HG03469 (cell line): ENCODE data around the gene ANKRD55.
"Not testable (repeated sequence)": the region's sequence is repeated elsewhere in the genome, so short reads cannot be mapped to it uniquely, and the experiment has no call there.

Experiments used
- ATAC-seq: cut with Tn5 transposase; IDR thresholded peaks from one replicate; pipeline ENCODE4 v1.9.1; 2021; ENCODE audit warnings: mild to moderate bottlenecking, moderate library complexity, moderate number of reproducible peaks; ENCODE audit not compliant: unreplicated experiment

The ANKRD55 gene

GRCh38 chr5:56147106-56147505, 86.0 kb downstream of the ANKRD55 start:
- no peak for ATAC-seq

DNA sequence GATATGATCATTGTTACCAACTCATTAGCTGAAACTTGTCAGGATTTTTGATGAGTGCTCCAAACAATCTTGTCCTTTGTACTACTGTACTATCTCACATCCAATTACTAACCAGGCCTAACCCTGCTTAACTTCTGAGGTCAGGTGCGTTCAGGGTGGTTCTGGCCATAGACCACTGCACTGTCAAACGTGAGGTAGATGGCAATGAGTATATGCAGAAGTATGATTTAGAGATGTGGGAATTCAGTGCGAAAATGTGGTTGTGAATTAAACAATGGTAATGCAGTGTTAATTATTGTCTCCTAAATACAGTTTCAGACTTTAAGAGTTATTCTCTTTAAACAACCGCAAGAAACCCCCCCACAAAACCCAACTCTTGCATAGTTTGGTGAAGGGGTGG, 86.5 kb downstream of the ANKRD55 start:
- ATAC-seq = no peak

DNA sequence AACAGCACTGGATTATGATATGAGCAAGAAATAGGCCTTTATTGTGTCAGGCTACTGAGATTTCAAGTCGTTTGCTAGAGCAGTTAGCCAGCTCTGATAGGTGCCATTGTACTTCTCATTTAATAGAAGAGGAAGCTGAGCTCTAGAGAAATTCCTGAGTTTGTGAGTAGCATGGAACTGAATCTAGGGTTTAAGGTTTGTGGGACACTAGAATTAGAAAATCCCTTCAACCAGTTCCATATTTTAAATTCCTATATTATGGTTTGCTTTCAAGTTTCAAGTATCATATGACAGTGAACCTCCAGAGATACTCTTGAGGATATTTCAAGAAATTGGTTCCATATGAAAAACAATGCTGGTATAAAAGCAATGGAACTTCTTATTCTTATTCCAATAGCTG, 87.6 kb downstream of the ANKRD55 start:
- ATAC-seq = no peak

- no peak for ATAC-seq
Observed at GRCh38 chr5:56145106-56145505, 88.0 kb downstream of the ANKRD55 start.

- ATAC-seq = no peak
Observed at GRCh38 chr5:56144211-56144610, 88.9 kb downstream of the ANKRD55 start.

DNA sequence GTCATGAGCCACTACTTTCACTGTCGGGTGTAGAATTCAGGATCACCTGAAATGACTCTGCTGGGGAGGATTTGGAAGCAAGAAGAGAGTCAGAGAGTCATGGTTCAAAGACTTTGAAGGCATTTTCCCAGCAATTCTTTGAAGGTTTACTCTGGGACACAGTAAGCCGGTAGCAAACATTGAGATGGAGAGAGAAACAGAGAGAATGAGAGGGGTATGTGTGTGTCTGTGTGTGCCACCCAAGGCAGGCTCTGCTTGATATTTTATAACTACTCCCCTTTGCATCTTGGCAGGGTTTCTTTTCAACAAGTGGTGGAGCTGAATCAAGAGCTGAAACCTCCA, 89.8 kb downstream of the ANKRD55 start:
- no peak for ATAC-seq

GRCh38 chr5:56142614-56143372, 90.3 kb downstream of the ANKRD55 start:
- ATAC-seq = peak; percentile 66

GRCh38 chr5:56142233-56142613, 90.9 kb downstream of the ANKRD55 start:
- no peak for ATAC-seq

DNA sequence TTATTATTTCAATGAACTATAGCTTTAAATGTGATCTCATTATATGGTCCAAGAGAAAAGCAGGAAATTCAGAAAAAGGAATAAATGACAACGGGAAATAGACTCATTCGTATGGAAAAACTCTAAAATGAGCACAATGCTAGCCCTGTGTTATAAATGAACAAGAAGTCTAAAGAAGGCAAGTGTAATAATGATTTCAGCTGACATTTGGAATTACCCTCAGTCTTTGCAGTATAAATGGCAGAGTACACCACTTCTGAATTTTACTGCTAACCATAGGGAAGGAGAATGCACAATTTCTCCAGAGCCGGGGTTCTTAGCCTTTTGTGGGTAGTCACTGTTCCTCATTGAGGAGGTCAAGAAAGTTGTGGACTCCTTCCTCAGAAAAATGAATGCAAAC, 93.1 kb downstream of the ANKRD55 start:
- no peak for ATAC-seq

- no peak for ATAC-seq
Observed at GRCh38 chr5:56130664-56131063, 102.5 kb downstream of the ANKRD55 start.

GRCh38 chr5:56129288-56129687, 103.8 kb downstream of the ANKRD55 start:
- no peak for ATAC-seq

DNA sequence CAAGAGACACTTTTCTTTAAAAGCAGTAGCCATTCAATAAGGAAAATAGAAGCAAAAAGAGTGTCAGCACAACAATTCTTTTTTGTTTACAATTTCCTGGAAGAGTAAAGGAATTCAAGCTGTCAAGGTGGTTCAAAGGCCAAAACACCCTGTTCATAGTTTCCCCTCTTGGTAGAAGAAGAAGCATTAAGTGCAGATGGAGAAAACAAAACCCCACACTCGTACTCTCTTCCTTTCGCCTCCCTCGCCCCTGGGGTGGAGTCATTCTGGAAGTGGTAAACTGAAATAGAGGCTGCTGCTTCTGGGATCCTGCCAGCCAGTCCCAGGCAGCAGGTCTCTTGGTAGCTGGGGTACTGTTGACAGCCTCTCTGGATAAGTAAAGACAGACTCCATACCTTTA, 105.0 kb downstream of the ANKRD55 start:
- ATAC-seq = no peak

DNA sequence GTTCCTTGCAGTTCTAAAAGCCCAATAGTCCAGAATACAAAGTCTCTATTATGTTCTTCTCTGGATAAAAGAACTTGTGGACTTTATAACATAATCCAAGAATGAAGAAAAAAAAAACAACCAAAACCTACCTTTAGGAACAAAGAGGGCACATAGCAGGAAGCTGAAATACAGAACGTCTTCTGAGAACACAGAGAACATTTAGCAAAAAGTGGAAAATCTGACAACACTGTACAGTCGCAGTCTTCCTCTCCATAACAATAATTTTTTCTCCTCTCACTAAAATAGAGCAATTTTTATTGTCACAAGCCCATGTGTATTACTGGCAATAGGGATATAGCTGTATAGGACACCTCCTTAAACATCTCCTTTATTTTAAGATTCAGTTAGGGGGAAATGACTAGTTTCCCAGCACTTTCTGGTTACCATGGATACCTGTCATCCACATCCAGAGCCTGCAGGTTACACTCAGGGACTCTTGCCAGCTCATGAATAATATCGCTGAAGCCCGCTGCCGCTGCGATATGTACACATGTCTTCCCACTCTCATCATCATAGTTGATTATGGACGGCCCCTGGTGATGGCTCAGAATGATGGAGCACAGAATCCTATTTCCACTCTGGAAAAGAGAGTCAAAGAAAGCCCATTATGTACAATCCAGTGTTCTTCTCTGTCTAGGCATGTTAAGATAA, 106.5 kb downstream of the ANKRD55 start:
- ATAC-seq = no peak

GRCh38 chr5:56123531-56124243, 109.4 kb downstream of the ANKRD55 start:
- no peak for ATAC-seq

GRCh38 chr5:56122360-56122985, 110.7 kb downstream of the ANKRD55 start:
- ATAC-seq = not testable (repeated sequence)

- no peak for ATAC-seq
Observed at GRCh38 chr5:56119050-56119449, 114.1 kb downstream of the ANKRD55 start.

DNA sequence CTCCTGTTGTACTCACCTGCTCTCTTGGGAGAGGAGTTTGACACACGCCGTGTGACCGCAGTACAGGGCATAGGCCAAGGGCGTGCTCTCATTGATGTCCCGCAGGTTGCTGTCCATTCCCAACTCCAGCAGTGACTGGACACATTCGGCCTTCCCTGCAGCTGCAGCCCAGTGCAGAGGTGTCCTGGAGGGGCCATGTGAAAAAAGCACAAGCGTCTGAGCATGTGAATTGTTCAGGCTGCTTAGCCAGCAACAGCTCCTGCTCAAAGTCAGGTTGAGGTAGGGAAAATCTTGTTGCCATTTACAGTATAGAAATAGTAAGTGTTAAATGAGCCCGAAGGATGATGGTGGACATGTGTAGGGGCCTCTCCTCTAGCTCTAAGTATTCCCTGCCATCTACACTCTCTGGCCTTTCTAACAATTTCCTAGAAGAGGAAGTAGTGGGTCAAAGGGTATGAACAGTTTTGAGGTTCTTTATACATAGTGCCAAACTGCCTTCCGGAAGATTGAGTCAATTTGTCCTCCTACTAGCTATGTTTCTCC, 116.5 kb downstream of the ANKRD55 start:
- ATAC-seq = no peak

DNA sequence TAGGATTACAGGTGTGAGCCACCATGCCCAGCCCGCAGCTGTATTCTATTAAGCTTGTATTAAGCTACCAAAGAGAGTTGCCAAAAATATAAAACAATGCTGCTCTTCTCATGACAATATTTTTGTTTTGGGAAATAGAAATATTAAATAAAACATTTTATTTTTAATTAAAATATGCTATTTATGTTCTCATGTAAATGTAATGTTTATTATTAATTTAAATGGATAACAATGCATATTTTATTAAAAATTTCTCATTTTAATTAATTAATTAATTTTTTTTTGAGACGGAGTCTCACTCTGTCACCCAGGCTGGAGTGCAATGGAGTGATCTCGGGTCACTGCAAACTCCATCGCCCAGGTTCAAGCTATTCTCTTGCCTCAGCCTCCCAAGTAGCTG, 117.5 kb downstream of the ANKRD55 start:
- ATAC-seq = no peak

DNA sequence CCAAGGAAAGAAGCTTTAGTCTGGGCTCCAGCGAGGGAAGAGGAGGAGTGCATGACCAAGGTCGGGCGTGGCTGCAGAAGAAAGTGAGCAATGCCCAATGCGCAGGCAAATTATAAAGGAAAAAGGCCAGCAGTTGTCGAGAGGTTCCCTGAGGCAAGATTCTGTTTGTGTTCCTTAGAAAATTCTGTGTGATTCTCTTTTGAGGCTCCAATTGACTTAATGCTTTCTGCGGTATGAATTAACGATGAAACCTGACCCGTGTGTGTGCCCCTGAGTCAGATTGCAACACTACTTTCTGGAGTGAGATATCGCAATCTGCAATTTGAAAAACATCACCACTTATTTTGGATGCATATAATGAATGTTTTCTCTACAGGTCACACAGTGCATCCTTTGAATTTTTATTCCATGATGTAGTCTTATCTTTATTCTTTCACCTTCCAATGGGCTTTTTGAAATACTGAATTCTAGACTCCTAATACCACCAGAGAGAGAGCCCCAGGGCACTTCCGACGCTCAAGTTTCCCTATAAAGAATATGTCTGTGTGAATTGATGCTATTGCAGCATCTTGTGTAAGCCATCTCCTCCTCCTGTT, 120.5 kb downstream of the ANKRD55 start:
- ATAC-seq = no peak

- ATAC-seq = no peak
Observed at GRCh38 chr5:56111404-56111781, 121.7 kb downstream of the ANKRD55 start.
